K562 (cell line): ENCODE data around the gene CNTN4.

Experiments used
- RFX5 ChIP-seq: IDR thresholded peaks from 2 replicates; pipeline ENCODE4 v1.6.1; 2011; ENCODE audit warnings: low read depth, mild to moderate bottlenecking, improper control_type of control experiment, low read length
- SREBF1 ChIP-seq: fragments of 150-350 bp; IDR thresholded peaks from 2 replicates; pipeline ENCODE4 v1.6.1; 2014; ENCODE audit warnings: antibody characterized with exemption, low read depth, low read length, borderline replicate concordance
- TF ChIP-seq, protein P1 (sequence below), 2 experiments: fragments of 450-650 bp in 1 of 2; sonication (generic) in 1 of 2; formaldehyde crosslinking; conservative IDR thresholded peaks; 2 replicates each; pipeline versions ENCODE4 v1.4.0 to v1.8.1; 2020 to 2022; ENCODE audit warnings: mild to moderate bottlenecking in 1 of 2, missing genetic modification reagents in 1 of 2

DNA sequence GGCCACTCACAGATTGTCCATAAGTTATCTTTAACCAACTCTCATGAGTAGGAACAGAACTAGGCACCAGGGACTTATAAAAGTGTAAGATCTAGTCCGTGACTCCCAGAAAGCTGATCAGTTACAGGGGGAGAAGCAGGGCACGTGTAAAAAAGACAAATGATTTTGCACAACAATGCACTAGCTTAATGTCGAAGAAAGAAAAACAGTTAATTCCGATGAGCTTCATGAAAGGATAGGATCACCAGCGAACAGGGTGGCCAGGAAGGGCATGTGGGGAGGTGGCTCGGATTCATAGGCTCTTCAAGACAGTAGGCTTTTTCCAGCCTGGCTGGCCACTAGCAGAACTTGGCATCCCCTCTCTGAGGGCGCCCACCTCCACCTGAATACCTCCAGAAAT is 921.5 kb downstream of the CNTN4 start:
- TF ChIP-seq, protein P1, sequence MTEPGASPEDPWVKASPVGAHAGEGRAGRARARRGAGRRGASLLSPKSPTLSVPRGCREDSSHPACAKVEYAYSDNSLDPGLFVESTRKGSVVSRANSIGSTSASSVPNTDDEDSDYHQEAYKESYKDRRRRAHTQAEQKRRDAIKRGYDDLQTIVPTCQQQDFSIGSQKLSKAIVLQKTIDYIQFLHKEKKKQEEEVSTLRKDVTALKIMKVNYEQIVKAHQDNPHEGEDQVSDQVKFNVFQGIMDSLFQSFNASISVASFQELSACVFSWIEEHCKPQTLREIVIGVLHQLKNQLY (CRISPR knock-in tag; conservative IDR thresholded peaks at IDR 0.05): no peak
- TF ChIP-seq RFX5 (no peak), SREBF1 (no peak)
